Activated CD4-positive, alpha-beta T cell treated with anti-CD3 and anti-CD28 coated beads, Interleukin-2, amount 50 U/mL, for 24 hours (primary cell): ENCODE results near the gene BEX1.
"Not testable (repeated sequence)": the region's sequence is repeated elsewhere in the genome, so short reads cannot be mapped to it uniquely, and the experiment has no call there.

Experiments
- DNase-seq, 2 donors: peaks; one replicate each; pipeline ENCODE4 v3.0.0-alpha.2; 2020; ENCODE audit warnings: low read depth in 1 of 2, low spot score in 1 of 2

BEX1 gene

DNA sequence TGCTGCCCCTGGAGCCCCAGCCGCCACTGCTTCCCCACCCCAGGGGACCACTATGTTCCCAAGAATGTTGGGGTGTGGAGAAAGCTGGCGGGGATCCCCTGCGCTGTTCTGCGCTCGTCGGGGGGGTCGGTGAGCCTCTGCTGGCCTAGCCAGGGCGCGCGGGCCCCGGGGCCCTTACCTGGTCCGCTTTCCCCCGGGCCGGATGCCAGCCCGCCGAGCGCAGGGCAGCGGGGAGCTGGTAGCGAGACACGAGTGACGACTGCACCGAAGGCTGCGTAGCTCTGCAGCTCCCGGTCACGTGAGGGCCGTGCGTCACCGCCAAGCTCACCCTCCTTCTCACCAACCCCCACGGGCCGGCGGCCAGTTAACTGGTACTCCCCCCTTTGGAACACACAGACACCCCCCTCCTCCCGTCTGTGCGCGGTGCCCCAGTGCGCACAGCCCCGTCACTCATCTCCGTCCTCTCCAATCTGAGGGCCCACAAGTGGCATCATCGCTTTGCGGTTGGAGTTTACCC, at the start of gene BEX1:
Gene BEX1 (minus strand): TSS at position 254 of the 517 bp plus-strand sequence. CDS start 897 bp downstream, outside the sequence.
- DNase-seq, result no peak

DNA sequence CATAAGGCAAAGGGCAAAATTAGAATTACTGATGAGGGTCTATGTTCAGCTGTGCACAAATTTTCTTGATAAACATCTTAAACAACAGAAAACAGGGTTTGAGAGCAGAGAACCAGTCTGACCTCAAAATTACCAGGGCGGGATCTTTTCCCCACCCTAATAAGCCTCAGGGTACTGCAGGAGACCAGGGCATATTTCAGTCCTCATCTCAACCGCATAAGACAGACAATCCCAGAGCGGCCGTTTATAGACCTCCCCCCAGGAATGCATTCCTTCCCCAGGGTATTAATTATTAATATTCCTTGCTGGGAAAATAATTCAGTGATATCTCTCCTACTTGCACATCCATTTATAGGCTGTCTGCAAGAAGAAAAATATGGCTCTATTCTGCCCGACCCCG, 45.5 kb upstream of the BEX1 start:
- DNase-seq, result not testable (repeated sequence)

DNA sequence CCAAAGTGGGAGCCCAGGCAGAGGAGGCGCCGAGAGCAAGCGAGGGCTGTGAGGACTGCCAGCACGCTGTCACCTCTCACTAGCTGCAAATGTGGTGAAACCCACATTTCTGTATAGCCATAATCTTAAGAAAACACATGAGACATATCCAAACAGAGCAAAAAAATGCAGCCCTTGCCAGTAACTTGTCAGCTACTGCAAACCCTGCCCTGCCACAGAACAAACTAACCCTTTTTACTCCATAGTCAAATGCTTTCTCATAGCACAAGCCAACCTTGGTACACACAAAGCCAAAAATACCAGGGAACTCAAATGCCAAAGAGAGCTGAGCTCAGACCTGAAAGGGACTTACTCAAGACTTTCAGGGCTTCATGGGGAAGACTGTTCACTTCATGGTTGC, 43.9 kb upstream of the BEX1 start:
- no peak for DNase-seq

DNA sequence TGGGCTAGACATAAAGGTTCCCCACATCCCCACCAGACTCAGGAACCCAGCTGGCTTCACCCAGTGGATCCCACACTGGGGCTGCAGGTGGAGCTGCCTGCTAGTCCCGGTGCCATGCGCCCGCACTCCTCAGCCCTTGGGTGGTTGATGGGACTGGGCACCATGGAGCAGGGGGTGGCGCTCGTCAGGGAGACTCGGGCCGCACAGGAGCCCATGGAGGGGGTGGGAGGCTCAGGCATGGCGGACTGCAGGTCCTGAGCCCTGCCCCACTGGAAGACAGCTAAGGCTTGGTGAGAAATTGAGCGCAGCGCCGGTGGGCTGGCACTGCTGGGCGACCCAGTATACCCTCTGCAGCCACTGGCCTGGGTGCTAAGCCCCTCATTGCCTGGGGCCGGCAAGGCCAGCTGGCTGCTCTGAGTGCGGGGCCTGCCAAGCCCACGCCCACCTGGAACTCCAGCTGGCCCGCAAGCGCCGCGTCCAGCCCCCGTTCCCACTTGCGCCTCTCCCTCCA, 43.3 kb upstream of the BEX1 start:
- DNase-seq, result not testable (repeated sequence)

DNA sequence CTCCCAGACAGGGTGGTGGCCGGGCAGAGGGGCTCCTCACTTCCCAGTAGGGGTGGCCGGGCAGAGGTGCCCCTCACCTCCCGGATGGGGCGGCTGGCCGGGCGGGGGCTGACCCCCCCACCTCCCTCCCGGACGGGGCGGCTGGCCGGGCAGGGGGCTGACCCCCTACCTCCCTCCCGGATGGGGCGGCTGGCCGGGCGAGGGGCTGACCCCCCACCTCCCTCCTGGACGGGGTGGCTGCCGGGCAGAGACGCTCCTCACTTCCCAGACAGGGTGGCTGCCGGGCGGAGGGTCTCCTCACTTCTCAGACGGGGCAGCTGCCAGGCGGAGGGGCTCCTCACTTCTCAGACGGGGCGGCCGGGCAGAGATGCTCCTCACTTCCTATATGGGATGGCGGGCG, 40.4 kb upstream of the BEX1 start:
- not testable (repeated sequence) for DNase-seq

DNA sequence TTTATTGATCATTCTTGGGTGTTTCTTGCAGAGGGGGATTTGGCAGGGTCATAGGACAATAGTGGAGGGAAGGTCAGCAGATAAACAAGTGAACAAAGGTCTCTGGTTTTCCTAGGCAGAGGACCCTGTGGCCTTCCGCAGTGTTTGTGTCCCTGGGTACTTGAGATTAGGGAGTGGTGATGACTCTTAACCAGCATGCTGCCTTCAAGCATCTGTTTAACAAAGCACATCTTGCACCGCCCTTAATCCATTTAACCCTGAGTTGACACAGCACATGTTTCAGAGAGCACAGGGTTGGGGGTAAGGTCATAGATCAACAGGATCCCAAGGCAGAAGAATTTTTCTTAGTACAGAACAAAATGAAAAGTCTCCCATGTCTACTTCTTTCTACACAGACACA, 39.9 kb upstream of the BEX1 start:
- not testable (repeated sequence) for DNase-seq

DNA sequence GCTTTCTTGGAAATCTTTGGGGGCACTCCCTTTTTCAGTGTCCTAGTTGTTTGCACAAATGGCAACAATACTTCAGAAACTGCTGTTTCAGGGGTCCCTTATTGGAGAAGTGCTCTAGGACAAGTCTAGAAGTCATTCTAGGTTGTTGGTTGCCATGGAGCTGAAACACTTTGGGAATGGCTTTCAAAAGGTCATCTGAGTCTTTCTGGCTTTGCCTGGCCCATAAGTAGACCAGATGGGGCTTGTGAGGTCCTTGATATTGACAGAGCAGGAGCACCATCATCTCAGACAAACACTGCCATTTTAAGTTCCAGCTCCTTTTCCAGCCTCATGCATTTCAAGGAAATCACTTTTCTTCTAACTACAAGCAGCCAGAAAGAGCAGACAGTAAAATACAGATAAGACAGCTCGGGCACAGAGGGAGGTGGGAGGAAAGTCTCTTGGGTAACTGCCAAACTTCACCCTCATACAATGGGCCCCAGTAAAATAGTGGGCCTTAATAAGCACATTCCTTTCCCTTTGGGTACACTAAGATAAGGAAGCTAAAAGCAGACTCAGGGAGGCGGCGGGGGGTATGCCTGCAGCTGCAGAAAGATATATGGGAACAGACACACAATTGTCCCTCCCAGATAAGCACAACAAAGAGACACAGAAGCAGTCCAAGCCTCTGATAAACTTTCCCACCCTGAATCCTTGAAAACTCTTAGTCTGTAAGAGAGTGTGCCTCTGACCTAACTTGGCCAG, 37.5 kb upstream of the BEX1 start:
- no peak for DNase-seq

DNA sequence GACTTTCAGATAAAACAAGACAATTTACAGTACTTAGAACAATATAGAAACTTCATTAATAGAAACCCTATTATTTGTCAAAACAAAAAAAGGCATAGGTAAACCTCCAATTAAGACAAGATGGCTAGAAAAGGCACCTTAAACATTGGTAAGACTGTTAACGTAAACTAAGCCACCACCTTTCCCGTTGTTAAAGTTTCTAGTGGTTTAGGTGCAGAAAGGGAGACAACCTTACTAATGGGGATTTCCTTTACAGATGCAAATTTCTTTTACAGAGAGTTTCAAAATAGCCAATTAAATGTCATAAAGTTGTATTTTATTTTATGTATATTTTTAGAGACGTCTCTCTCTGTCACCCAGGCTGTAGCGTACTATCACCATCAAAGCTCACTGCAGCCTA, 36.5 kb upstream of the BEX1 start:
- DNase-seq, result no peak

DNA sequence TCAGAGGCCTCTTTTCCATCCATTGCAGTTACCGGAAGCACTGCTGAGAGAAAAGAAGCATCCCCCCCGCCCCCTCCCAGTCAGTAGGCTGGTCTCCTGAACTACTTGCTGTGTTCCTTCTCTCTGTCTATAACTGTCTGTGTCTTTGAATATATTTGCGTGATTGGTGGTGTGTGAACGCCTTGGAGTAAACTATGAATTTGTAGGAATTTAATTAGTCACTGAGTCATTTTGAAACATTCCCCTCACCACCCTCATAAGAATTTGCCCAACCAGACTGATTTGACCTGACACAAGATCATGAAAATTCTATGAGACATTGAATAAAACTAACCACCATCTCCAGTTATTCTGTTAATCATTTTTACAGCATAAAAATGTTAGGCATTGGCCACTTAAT, 35.7 kb upstream of the BEX1 start:
- DNase-seq, result no peak

DNA sequence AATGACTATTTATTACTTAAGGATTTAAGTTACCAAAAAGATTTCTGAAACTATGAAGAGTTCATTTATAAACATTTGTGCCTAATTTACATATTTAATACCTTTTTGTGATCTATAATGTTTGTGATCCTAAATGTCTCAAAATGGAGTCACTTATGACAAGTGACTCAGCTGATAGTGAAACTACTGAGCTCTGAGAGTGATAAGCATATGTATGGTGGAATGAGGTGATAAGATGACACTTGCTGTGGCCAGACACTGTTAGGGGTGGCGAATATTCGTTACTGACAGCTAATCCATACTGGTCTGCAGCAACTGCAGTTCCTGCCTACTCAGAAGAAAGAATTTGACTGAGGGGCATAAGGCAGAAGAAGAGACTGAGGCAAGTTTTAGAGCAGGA, 34.5 kb upstream of the BEX1 start:
- no peak for DNase-seq

DNA sequence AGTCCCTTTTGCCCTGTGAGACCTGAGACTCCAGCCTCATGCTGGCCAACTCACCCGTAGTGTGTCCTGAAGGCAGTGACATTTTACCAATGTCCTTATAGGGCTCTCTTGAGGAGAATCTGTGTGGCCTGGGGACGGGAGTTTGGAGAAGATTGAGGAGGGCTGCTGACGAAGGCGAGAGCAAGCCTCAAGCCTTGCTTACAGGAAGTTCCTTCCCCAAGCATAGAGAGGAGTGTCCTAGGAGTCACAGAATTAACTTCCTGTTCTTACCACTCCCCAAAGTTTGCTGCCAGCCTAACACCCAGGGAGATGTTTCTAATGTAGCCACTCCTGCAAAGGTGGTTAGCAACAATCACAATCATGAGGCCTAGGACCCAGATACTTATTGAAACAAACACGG, 29.0 kb upstream of the BEX1 start, which contains the start of gene NXF3:
Gene NXF3 (minus strand): TSS at position 202 of the 400 bp plus-strand sequence. CDS start 120 bp downstream, at position 82.
- no peak for DNase-seq

DNA sequence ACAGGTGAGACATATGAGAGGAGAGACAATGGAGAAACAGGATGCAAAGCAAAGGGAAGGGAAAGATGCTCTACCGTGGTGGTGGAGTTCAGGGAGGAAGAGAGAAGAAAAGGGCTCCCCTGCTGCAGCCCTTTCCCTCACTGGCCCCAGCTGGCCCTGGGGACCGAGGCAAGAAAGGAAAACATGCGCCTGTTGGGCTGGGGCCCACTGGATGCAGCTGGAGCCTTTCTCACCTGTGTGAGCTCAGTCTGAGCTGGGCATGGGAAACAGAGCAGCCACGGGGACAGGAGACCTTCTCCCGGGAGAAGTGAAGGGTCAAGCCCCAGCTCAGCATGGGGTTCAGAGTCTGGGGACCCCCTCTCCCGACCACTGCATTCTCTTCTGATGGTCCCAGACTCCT, 17.1 kb upstream of the BEX1 start:
- DNase-seq, result no peak

DNA sequence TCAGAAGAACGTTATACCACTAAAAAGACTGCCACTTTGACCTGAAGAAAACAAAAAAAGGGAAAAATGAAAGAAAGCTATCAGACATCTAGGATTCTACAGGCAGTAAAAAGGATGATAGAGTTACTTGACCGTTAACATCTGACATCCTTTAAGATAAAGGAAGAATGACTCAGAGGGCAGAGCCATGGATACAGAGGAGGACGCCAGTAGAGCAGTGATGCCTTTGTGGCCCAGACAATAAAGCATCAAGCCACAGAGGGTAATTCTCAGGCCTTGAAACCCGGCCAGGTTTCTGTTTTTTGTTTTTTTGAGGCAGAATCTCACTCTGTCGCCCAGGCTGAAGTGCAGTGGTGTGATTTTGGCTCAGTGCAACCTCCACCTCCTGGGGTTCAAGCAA, 9.5 kb upstream of the BEX1 start:
- no peak for DNase-seq

DNA sequence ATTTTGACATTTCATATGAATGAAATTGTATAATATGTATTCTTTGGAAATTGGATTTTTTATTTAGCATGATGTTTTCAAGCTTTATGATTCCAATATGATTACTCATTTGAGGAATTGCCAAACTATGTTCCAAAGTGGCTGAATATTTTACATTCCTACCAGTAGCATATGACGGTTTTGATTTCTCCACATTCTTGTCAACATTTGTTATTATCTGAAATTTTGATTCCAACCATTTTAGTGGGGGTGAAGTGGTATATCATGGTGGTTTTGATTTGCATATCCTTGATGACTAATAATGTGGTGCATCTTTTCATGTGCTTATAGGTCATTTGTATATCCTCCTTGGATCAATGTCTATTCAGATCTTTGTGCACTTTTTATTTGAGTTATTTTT, 2.6 kb upstream of the BEX1 start:
- no peak for DNase-seq

DNA sequence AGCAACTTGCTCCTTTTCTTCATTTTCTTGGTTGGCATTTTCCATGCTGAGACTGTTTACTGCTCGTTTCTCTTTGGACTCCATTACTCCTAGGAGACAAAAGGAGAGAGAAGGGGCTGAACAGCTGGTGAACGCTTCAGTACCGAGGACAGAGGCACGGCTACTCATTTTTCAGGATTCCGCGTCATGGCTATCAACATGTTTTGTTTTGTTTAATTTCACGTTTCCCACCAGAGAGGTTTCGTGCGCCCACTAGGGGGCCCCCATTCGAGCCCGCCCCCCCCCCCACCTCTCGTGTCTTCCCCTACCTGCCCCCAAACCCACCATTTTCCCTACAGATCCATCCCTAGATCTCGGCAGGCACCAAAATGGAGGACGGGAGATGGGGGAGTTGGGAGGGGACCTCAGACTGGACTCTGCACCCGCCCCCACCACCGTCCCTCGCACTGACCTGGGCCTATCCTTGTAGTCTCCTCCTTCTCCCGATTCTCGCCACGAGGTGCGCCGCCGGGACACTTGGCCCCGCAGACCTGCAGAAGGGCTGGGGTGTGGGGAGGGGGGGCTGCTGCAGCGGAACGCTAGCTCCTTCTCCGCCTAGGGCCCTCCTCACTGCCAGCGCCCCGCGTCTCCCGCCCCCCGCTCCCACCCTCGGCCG, 653 bp downstream of the BEX1 start:
- no peak for DNase-seq

DNA sequence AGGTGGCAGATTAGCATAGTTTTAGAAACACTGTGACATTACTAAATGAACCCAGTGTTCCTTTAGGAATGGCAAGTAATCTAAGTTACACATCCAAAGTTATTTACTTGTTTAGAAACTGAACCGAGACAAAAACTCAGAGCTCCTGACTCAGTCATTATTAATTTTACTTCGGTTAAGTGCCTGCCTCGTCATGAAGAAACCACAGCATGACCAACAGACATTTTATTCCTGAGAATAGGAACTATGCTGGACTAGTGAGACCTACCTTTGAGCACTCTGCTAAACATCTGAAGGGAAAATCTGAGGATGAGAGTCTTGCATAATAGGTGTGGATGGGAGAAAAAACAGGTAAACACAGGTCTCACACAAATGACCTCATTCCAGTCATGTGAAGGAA, 2.5 kb downstream of the BEX1 start:
- no peak for DNase-seq

DNA sequence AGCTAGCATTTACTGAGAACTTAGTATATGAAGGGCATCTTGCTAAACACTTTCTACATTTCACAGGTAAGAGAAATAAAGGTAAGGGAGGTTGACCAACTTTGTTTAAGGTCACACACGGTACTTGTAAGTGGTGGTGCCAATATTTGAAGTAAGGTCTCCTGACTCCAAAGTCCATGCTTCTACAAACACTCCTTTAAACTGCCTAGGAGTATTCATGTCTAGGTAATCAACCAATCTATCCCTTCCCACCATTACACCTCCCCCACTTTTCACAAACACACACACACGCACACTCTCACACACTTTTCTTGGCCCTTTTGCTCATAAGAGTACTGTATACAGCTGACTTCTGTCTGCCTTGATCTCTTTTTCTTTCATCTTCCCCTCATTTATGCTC, 7.1 kb downstream of the BEX1 start:
- no peak for DNase-seq

DNA sequence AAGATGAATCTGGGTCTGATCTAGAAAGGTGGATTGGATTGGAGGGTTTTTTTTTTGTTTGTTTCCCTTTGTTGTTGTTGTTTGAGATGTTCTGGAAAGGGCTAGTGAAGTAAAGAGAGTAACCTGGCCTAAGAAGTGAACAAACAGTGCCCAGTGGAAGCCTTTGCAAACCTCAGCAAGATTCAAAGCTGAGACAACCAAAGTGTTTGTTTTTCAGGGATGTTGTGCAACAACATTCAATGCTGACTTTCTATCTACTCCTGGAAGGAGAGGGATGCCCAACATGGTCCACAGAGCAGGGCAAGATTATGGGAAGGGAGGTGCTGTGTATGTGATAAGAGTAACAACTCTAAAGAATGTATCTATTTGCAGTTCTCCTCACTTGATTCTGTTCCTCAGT, 11.3 kb downstream of the BEX1 start:
- DNase-seq, result no peak

DNA sequence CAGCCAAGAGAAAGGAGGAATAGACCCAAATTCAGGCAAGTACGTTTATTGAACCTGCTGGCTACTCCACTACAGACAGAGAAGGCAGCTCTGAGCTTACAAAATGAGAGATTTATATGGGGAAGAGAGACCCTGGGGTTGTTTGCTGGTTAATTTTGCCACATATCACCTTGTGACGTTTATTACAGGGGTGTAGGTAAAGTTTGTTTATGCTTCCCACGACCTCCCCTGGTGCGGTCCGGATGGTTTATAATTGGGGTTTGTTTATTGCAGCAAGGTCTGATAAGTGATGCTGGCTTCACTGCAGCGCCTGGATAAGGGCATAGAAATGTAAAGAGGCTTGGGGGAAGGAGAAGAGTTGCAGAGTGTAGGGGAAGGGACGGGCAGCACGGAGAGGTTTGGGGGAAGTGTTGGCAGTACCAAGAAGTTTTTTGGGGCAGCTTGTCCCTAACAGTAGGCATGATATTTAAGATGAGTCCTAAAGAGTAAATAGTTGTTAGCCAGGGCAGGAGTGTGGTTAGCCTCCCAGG, 12.6 kb downstream of the BEX1 start:
- DNase-seq, result no peak

DNA sequence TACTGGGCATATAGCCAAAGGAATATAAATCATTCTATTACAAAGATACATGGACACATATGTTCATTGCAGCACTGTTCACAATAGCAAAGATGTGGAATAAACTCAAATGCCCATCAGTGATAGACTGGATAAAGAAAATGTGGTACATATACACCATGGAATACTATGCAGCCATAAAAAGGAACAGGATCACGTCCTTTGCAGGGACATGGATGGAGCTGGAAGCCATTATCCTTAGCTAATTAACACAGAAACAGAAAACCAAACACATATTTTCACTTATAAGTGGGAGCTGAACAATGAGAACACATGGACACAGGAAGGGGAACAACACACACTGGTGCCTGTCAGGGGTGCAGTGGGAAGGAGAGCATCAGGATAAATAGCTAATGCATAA, 30.6 kb downstream of the BEX1 start:
- not testable (repeated sequence) for DNase-seq

DNA sequence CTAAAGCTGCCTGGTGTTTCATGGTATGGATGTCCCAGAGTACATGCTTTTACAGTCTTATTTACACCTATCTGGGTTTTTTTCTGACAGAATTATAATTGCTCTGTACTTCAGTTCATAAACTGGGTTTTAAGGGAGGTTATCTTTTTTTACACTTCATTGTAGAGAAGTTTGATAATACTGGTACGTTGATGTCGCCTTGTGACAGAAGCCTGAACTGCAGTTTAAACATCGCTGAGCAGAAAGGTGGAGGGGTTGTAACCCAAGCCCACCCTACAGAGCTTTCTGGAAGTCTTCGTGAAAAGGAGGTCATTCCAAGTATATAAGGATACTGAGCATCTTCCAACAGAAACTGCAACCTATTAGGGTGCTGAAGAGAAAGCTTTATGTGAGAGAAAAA, 46.4 kb downstream of the BEX1 start:
- no peak for DNase-seq

DNA sequence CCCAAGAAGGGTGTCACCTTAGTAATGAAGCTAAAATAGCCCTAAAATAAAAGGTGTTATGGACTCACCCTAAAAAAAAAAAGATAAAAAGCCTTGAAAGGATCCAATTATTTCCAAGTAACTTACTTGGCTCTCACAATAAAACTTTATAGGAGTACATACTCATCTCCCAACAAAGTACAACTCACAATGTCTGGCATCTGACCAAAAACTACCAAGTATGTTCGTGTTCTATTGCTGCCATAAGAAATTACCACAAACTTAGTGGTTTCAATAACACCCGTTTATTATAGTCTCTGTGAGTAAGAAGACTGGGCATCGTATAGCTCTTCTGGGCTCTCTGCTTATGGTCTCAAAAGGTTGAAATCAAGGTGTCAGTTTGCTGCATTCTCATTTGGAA, 51.0 kb downstream of the BEX1 start:
- DNase-seq, result no peak
